A549 (cell line): ENCODE data around the gene OGDH.

Experiments used
- POLR2A ChIP-seq: IDR thresholded peaks from 2 replicates; pipeline ENCODE4 v1.6.1; 2012; ENCODE audit warnings: mild to moderate bottlenecking, low read length
- TFCP2L1 ChIP-seq: fragments of 250-450 bp; sonication (Bioruptor Pico); IDR thresholded peaks from 2 replicates; pipeline ENCODE4 v1.5.0; 2021; ENCODE audit warnings: mild to moderate bottlenecking

GRCh38 chr7:44750921-44751571 lies 144.6 kb downstream of the OGDH start:
- no peak for TF ChIP-seq POLR2A
- no peak for TF ChIP-seq TFCP2L1 (CRISPR knock-in tag)
